ENCODE measurements around the gene CARMIL3.
"Not testable (repeated sequence)": the region's sequence is repeated elsewhere in the genome, so short reads cannot be mapped to it uniquely, and the experiment has no call there.

CARMIL3 gene

DNA sequence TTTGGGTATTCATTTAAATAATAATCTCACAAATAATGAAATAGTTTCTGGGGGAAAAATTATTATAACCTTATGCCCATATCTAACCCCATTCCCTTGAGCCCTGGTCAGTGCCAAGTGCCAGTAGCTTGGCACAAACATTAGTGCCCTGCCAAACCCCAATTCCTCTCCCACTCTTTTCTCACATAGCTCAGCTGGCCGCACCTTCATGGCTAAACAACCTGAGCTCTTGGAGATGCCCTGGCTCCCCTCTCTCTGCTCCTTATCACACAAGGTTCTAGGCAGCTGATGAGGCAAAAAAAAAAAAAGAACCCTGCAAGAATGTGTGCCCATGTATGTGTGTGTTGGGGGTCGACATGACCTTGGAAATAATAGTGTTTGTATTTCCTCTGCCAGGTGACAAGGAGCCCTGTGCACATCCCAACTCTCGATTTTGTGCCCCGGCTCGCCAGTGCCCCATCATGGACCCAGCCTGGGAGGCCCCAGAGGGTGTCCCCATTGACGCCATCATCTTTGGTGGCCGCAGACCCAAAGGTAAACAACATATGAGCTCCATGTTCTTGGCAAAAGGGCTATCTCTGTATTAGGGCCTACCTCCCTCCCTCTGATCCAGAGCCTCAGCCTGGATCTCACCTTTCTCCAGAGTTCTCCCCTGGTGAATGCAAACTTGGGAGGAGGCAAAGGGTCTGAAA is 50.7 kb downstream of the CARMIL3 start:
- DNase-seq (ENCODE audit: extremely low read depth, insufficient read length) = no peak
- TF ChIP-seq, protein P1, sequence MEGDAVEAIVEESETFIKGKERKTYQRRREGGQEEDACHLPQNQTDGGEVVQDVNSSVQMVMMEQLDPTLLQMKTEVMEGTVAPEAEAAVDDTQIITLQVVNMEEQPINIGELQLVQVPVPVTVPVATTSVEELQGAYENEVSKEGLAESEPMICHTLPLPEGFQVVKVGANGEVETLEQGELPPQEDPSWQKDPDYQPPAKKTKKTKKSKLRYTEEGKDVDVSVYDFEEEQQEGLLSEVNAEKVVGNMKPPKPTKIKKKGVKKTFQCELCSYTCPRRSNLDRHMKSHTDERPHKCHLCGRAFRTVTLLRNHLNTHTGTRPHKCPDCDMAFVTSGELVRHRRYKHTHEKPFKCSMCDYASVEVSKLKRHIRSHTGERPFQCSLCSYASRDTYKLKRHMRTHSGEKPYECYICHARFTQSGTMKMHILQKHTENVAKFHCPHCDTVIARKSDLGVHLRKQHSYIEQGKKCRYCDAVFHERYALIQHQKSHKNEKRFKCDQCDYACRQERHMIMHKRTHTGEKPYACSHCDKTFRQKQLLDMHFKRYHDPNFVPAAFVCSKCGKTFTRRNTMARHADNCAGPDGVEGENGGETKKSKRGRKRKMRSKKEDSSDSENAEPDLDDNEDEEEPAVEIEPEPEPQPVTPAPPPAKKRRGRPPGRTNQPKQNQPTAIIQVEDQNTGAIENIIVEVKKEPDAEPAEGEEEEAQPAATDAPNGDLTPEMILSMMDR (IDR thresholded peaks at IDR 0.05; ENCODE audit: insufficient read depth, low read length, poor library complexity, severe bottlenecking) = no peak
- peaks cover 37% of the 10 kb centered on the region for H3K36me3 ChIP-seq (ENCODE audit: control insufficient read depth, insufficient read depth, low read length)
- H3K27me3 ChIP-seq (replicated peaks; ENCODE audit: control insufficient read depth, insufficient read depth, low read length) = no peaks in the 10 kb centered on the region
- H3K4me3 ChIP-seq (replicated peaks; ENCODE audit: low read depth, low read length) = no peak overlapping the region

DNA sequence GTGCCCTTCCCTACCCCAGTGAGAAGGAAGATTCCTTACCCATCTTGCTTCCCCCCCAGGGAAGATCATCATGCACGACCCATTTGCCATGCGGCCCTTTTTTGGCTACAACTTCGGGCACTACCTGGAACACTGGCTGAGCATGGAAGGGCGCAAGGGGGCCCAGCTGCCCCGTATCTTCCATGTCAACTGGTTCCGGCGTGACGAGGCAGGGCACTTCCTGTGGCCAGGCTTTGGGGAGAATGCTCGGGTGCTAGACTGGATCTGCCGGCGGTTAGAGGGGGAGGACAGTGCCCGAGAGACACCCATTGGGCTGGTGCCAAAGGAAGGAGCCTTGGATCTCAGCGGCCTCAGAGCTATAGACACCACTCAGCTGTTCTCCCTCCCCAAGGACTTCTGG is 51.6 kb downstream of the CARMIL3 start:
- no peaks in the 10 kb centered on the region for H3K27me3 ChIP-seq (replicated peaks; ENCODE audit: control insufficient read depth, insufficient read depth, low read length)
- H3K36me3 ChIP-seq (ENCODE audit: control insufficient read depth, insufficient read depth, low read length) = peaks cover 32% of the 10 kb centered on the region
- DNase-seq (ENCODE audit: extremely low read depth, insufficient read length) = no peak
- H3K4me3 ChIP-seq (replicated peaks; ENCODE audit: low read depth, low read length) = no peak overlapping the region
- TF ChIP-seq, protein P1 (IDR thresholded peaks at IDR 0.05; ENCODE audit: insufficient read depth, low read length, poor library complexity, severe bottlenecking) = no peak

DNA sequence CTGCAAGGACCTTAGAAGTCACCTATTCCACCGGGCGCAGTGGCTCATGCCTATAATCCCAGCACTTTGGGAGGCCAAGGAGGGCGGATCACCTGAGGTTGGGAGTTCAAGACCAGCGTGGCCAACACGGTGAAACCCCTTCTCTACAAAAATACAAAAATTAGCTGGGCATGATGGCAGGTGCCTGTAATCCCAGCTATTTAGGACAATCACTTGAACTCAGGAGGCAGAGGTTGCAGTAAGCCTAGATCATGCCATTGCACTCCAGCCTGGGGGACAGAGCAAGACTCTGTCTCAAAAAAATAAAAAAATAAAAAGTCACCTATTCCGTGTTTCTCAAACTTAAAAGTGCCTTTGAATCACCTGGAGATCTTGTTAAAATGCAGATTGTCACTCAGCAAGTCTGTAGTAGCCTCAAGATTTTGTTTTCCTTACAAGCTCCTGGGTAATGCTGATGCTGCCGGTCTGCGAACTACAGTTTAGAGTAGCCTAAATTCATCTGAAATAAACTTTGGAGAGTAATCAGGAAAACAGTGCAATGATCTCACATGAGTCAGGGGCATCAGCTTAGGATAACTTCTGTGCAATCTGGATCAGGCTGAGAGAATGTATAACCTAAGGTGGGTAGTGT is 53.9 kb downstream of the CARMIL3 start:
- DNase-seq (ENCODE audit: extremely low read depth, insufficient read length); H3K4me3 ChIP-seq (replicated peaks; ENCODE audit: low read depth, low read length); H3K27me3 ChIP-seq (replicated peaks; ENCODE audit: control insufficient read depth, insufficient read depth, low read length): not testable (repeated sequence)
- peaks cover 12% of the 10 kb centered on the region for H3K36me3 ChIP-seq (ENCODE audit: control insufficient read depth, insufficient read depth, low read length)

DNA sequence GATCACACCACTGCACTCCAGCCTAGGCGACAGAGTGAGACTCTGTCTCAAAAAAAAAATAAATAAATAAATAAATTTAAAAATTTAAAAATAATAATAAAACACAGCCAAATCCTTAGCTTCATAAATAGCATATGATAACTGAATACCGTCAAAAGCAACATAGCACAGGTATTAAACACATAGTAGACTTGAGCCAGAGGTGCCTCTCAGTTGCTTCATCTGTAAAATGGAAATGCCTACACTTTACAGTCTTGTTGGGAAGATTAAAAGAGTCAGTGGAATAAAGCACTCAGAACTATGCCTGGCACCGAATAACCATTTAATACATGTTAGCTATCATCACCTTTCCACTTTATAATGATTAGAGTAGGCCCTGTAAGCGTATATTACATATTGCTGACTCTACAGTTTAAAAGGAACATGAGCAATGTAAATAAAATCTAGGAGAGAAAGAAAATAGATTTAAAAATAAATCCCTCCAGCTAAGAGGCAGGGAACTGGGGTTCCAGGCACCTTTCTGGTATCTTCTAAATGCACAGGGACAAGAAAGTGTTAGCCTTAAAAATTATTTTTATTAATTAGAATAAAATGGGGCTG is 55.0 kb downstream of the CARMIL3 start:
- TF ChIP-seq, protein P1 (IDR thresholded peaks at IDR 0.05; ENCODE audit: insufficient read depth, low read length, poor library complexity, severe bottlenecking) = no peak

DNA sequence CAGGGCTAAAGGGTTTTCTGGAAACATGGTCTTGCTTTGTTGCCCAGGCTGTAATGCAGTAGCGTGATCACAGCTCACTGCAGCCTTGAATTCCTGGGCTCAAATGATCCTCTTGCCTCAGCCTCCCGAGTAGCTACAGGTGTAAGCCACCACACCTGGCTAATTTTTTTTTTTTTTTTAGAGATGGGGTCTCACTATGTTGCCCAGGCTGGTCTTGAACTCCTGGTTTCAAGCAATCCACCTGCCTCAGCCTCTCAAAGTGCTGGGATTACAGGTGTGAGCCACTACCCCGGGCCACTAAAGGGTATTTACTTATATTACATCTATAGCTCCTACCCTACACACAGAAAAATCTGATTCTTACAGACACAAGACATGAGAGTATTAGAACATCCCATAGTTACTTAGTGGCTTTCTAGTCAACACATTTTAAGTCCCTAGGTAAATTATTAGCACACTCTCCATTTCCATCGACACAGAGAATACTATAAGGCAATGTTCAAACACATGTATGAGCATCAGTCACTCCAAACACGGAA is 56.6 kb downstream of the CARMIL3 start:
- DNase-seq (ENCODE audit: extremely low read depth, insufficient read length) = no peak
- TF ChIP-seq, protein P1 (IDR thresholded peaks at IDR 0.05; ENCODE audit: insufficient read depth, low read length, poor library complexity, severe bottlenecking) = no peak
- H3K4me3 ChIP-seq (replicated peaks; ENCODE audit: low read depth, low read length) = no peak overlapping the region
- H3K36me3 ChIP-seq (ENCODE audit: control insufficient read depth, insufficient read depth, low read length) = peaks cover 3% of the 10 kb centered on the region
- no peaks in the 10 kb centered on the region for H3K27me3 ChIP-seq (replicated peaks; ENCODE audit: control insufficient read depth, insufficient read depth, low read length)

More for the DNA sequence above, 55.0 kb downstream of the CARMIL3 start:
- H3K36me3 ChIP-seq (ENCODE audit: control insufficient read depth, insufficient read depth, low read length) = peaks cover 12% of the 10 kb centered on the region
- DNase-seq (ENCODE audit: extremely low read depth, insufficient read length) = no peak
- no peaks in the 10 kb centered on the region for H3K27me3 ChIP-seq (replicated peaks; ENCODE audit: control insufficient read depth, insufficient read depth, low read length)
- no peak overlapping the region for H3K4me3 ChIP-seq (replicated peaks; ENCODE audit: low read depth, low read length)

DNA sequence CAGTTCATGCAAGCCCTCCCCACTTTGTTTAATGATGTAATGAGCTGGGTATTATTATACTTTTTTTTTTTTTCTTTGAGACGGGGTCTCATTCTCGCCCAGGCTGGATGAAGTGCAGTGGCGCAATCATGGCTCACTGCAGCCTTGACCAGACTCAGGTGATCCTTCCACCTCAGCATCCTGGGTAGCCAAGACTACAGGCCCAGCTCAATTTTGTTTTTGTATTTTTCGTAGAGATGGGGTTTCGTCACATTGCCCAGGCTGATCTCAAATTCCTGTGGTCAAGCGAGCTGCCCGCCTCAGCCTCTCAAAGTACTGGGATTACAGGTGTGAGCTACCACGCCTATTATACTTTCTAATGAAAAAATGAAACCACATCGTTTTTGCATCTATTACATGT is 58.3 kb downstream of the CARMIL3 start:
- Histone ChIP-seq H3K36me3 (ENCODE audit: control insufficient read depth, insufficient read depth, low read length) (no peaks in the 10 kb centered on the region), H3K4me3 (replicated peaks; ENCODE audit: low read depth, low read length) (no peak overlapping the region), H3K27me3 (replicated peaks; ENCODE audit: control insufficient read depth, insufficient read depth, low read length) (no peaks in the 10 kb centered on the region)
- no peak for DNase-seq (ENCODE audit: extremely low read depth, insufficient read length)
- TF ChIP-seq, protein P1 (IDR thresholded peaks at IDR 0.05; ENCODE audit: insufficient read depth, low read length, poor library complexity, severe bottlenecking) = no peak

All from GM06990 (cell line).